M059J (cell line): ENCODE data around the gene ABT1. TPM values are rescaled to one million over a fixed set of nuclear protein-coding genes. Genes with fewer than 3 reads are reported as not detected.

Experiments used
- DNase-seq: peaks from one replicate; pipeline ENCODE4 v3.0.0-alpha.2; 2012; ENCODE audit warnings: low read depth
- total RNA-seq: library from RNA; depleted of rRNA; stranded (reverse); fragments of >200 nt; shearing (Covaris generic); gene quantifications from 2 replicates; pipeline ENCODE4 v1.2.3, GENCODE V29; 2014

The ABT1 gene
- total RNA-seq, 1 experiment from 2014 or later, result 25.7 TPM

GRCh38 chr6:26571592-26572296, 25.0 kb upstream of the ABT1 start:
- DNase-seq, result peak; percentile 94

GRCh38 chr6:26575494-26575939, 21.2 kb upstream of the ABT1 start:
- peak; percentile 25 for DNase-seq

- DNase-seq, result no peak
These were observed 20.3 kb upstream of the ABT1 start for GRCh38 chr6:26576407-26576843.

- peak; percentile 81 for DNase-seq
These were observed 19.6 kb upstream of the ABT1 start for GRCh38 chr6:26576929-26577719.

- DNase-seq, result no peak
These were observed 19.1 kb upstream of the ABT1 start for GRCh38 chr6:26577720-26578072.

GRCh38 chr6:26578279-26578678, 18.5 kb upstream of the ABT1 start:
- DNase-seq, result no peak

- no peak for DNase-seq
These were observed 18.0 kb upstream of the ABT1 start for GRCh38 chr6:26578741-26579140.

GRCh38 chr6:26581164-26581915, 15.4 kb upstream of the ABT1 start:
- no peak for DNase-seq

GRCh38 chr6:26588965-26589364, 7.8 kb upstream of the ABT1 start:
- DNase-seq, result no peak

GRCh38 chr6:26592649-26593048, 4.1 kb upstream of the ABT1 start:
- DNase-seq, result peak; percentile 62

GRCh38 chr6:26593278-26594130, 3.2 kb upstream of the ABT1 start:
- no peak for DNase-seq

GRCh38 chr6:26594131-26594498, 2.6 kb upstream of the ABT1 start:
- no peak for DNase-seq

GRCh38 chr6:26594730-26595632, 1.8 kb upstream of the ABT1 start:
- peak; percentile 88 for DNase-seq

GRCh38 chr6:26595669-26596269, 984 bp upstream of the ABT1 start:
- DNase-seq, result peak; percentile 97

- DNase-seq, result no peak
These were observed 625 bp downstream of the ABT1 start for GRCh38 chr6:26597389-26597766.

GRCh38 chr6:26597821-26598220, 1.1 kb downstream of the ABT1 start:
- no peak for DNase-seq

- no peak for DNase-seq
These were observed 1.5 kb downstream of the ABT1 start for GRCh38 chr6:26598267-26598666.

GRCh38 chr6:26599134-26599533, 2.4 kb downstream of the ABT1 start:
- no peak for DNase-seq

- DNase-seq, result no peak
These were observed 2.8 kb downstream of the ABT1 start for GRCh38 chr6:26599591-26599990.

- DNase-seq, result no peak
These were observed 4.0 kb downstream of the ABT1 start for GRCh38 chr6:26600759-26601158.
